ENCODE data around the gene DISC1. TPM values are rescaled to one million over a fixed set of nuclear protein-coding genes. Genes with fewer than 3 reads are reported as not detected.

Gene DISC1
- total RNA-seq, 1 experiment from 2014 or later: 1.8 TPM

DNA sequence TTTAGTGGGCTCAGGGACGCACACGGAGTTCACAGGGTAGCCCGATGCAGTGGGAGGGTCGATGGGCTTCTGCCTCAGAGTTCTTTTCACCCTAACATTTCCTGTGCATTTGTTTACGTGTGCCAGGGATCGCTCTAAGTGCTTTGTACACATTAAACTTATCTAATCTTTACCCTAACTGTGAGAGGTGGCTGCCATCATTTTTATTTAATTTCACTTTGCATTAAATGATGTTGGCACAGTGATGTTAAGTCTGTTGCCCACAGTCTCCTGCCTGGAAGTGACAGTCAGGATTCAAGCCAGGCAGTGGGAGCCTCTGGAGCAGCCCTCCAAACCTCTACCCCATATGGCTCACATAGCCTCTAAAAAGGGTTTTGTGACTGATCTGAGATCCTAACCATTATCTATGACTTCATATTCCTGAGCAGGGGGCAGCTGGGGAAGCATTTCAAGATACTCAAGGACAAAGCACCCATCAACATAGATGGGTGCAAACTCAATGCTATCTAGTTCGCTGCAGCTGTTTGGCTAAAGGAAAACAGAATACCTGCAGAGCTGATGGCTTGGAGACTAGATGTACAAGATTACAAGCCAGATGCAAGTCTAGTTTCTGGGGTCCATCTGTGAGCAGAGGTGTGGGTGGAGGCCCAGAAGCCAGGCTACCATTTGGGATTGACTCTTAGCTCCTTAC lies 303.8 kb downstream of the DISC1 start:
- no peak overlapping the region for H3K27ac ChIP-seq (ENCODE audit: low read depth, low read length)
- ChIA-PET RAD21 (ENCODE audit: low non-redundant PET in 1 of 2, low total read pairs in 2 of 2, uncharacterized antibody in 2 of 2, unreplicated experiment in 2 of 2) (no interaction called here), POLR2A (no interaction called here), CTCF (no interaction called here)
- H3K9me2 ChIP-seq (ENCODE audit: insufficient read depth): no peaks in the 10 kb centered on the region
- H2AFZ ChIP-seq (ENCODE audit: low read depth, low read length, poor library complexity, severe bottlenecking): no peak overlapping the region
- TF ChIP-seq, protein P1, sequence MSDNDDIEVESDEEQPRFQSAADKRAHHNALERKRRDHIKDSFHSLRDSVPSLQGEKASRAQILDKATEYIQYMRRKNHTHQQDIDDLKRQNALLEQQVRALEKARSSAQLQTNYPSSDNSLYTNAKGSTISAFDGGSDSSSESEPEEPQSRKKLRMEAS (IDR thresholded peaks at IDR 0.05): no peak
- TF ChIP-seq EZH2 (IDR thresholded peaks at IDR 0.05): no peak
- TF ChIP-seq ELF1 (IDR thresholded peaks at IDR 0.05; ENCODE audit: borderline replicate concordance, low read depth): no peak
- no peak for TF ChIP-seq RAD21 (IDR thresholded peaks at IDR 0.05; ENCODE audit: low read depth)
- TF ChIP-seq CEBPB (IDR thresholded peaks at IDR 0.05; ENCODE audit: low read depth): no peak
- no peak for TF ChIP-seq JUND (IDR thresholded peaks at IDR 0.05)
- TF ChIP-seq, protein P2, sequence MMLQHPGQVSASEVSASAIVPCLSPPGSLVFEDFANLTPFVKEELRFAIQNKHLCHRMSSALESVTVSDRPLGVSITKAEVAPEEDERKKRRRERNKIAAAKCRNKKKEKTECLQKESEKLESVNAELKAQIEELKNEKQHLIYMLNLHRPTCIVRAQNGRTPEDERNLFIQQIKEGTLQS (IDR thresholded peaks at IDR 0.05): no peak
- TF ChIP-seq FOSL1 (IDR thresholded peaks at IDR 0.05; ENCODE audit: low read depth): no peak
- H3K79me2 ChIP-seq (ENCODE audit: insufficient read depth, low read length): no peaks in the 10 kb centered on the region
- no peak overlapping the region for H3K4me2 ChIP-seq (ENCODE audit: low read length)
- no peaks in the 10 kb centered on the region for H4K20me1 ChIP-seq (ENCODE audit: insufficient read depth)
- no peak overlapping the region for H3K4me3 ChIP-seq (replicated peaks in 1 of 2; ENCODE audit: low read depth in 1 of 2, low read length in 2 of 2)
- no peak for ATAC-seq
- DNase-seq (ENCODE audit: low read depth, low spot score): no peak
- H3K9ac ChIP-seq (ENCODE audit: low read length): no peak overlapping the region
- no peaks in the 10 kb centered on the region for H3K36me3 ChIP-seq (ENCODE audit: control insufficient read depth in 1 of 2, insufficient read depth in 2 of 2, low read length in 2 of 2)
- peaks cover 20% of the 10 kb centered on the region; the same call in 1 of the 2 replicates for H3K27me3 ChIP-seq (ENCODE audit: insufficient read depth, low read length)
- no TSS peak for BruUV-seq (replicated peaks)
- H3K4me1 ChIP-seq (ENCODE audit: control insufficient read depth in 1 of 2, insufficient read depth in 2 of 2, low read length in 2 of 2): no peaks in the 10 kb centered on the region
- intact Hi-C loops (cut with micrococcal nuclease): no loop called here
- peaks cover 3 to 8% of the 10 kb centered on the region in 2 experiments; a peak in 1 of 4 replicates for H3K9me3 ChIP-seq (ENCODE audit: control insufficient read depth in 1 of 2, insufficient read depth in 1 of 2, low read depth in 1 of 2, low read length in 2 of 2)

DNA sequence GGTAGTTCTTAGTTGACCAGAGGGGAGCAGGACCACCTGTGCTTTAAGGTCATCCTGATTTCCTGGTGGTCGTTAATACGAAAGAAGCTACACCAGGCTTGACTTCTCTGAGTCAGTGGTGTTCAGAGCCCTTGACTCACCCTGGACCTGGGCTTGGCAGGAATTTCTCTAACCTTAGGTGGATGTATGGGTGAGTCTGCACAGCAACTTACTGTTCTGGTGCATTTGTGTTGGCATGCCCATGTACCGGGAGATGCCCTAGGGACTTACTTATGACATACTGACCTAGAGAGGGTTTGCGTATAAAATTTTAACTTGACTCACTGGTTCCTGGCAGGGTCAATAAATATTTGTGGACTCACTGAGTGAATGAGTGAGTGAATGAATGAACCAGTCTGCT lies 304.6 kb downstream of the DISC1 start:
- DNase-seq (ENCODE audit: low read depth, low spot score) (no peak), ATAC-seq (no peak)
- H3K4me2 ChIP-seq (ENCODE audit: low read length): no peak overlapping the region
- H3K9ac ChIP-seq (ENCODE audit: low read length): no peak overlapping the region
- ChIA-PET RAD21 (ENCODE audit: low non-redundant PET in 1 of 2, low total read pairs in 2 of 2, uncharacterized antibody in 2 of 2, unreplicated experiment in 2 of 2) (interaction anchor here in 1 of 2 experiments (0.6 kb wide), 1 partner anchor 376 kb away, joined by 3 read pairs; no protein-coding TSS in a partner anchor), POLR2A (no interaction called here), CTCF (no interaction called here)
- no peaks in the 10 kb centered on the region for H4K20me1 ChIP-seq (ENCODE audit: insufficient read depth)
- BruUV-seq (replicated peaks): no TSS peak
- H3K27me3 ChIP-seq (ENCODE audit: insufficient read depth, low read length): peaks cover 15% of the 10 kb centered on the region; the same call in 1 of the 2 replicates
- H3K27ac ChIP-seq (ENCODE audit: low read depth, low read length): no peak overlapping the region
- H3K9me3 ChIP-seq (ENCODE audit: control insufficient read depth in 1 of 2, insufficient read depth in 1 of 2, low read depth in 1 of 2, low read length in 2 of 2): peaks cover 3 to 8% of the 10 kb centered on the region in 2 experiments; a peak in 1 of 4 replicates
- H3K4me1 ChIP-seq (ENCODE audit: control insufficient read depth in 1 of 2, insufficient read depth in 2 of 2, low read length in 2 of 2): no peaks in the 10 kb centered on the region
- no peaks in the 10 kb centered on the region for H3K36me3 ChIP-seq (ENCODE audit: control insufficient read depth in 1 of 2, insufficient read depth in 2 of 2, low read length in 2 of 2)
- intact Hi-C loops (cut with micrococcal nuclease): no loop called here
- H2AFZ ChIP-seq (ENCODE audit: low read depth, low read length, poor library complexity, severe bottlenecking): no peak overlapping the region
- H3K4me3 ChIP-seq (replicated peaks in 1 of 2; ENCODE audit: low read depth in 1 of 2, low read length in 2 of 2): no peak overlapping the region
- no peaks in the 10 kb centered on the region for H3K9me2 ChIP-seq (ENCODE audit: insufficient read depth)
- no peak for TF ChIP-seq EZH2 (IDR thresholded peaks at IDR 0.05)
- TF ChIP-seq POLR2AphosphoS5 (IDR thresholded peaks at IDR 0.05; ENCODE audit: low read depth, low read length): no peak
- no peak for TF ChIP-seq EZH2phosphoT487 (IDR thresholded peaks at IDR 0.05; ENCODE audit: borderline replicate concordance)
- TF ChIP-seq ZNF274 (IDR thresholded peaks at IDR 0.05; ENCODE audit: low read depth, low read length): no peak
- TF ChIP-seq YY1 (IDR thresholded peaks at IDR 0.05; ENCODE audit: extremely low read depth, insufficient replicate concordance, low read depth, low read length): no peak
- no peak for TF ChIP-seq SIN3A (IDR thresholded peaks at IDR 0.05; ENCODE audit: low read depth)
- no peaks in the 10 kb centered on the region for H3K79me2 ChIP-seq (ENCODE audit: insufficient read depth, low read length)
